K562 (cell line): ENCODE data around the gene MALAT1. TPM values are rescaled to one million over a fixed set of nuclear protein-coding genes. Genes with fewer than 3 reads are reported as not detected.

Source experiments
- BRF1 ChIP-seq: IDR thresholded peaks from 3 replicates; pipeline ENCODE4 v1.6.1; 2011; ENCODE audit warnings: borderline replicate concordance, mild to moderate bottlenecking; ENCODE audit not compliant: insufficient read length; ENCODE audit errors: extremely low read depth
- CBX3 ChIP-seq, 2 experiments: IDR thresholded peaks; 1 replicate in 1 of 2; 2 replicates in 1 of 2; pipeline ENCODE4 v1.6.1; 2012; ENCODE audit warnings: inconsistent platforms in 2 of 2, low read length in 2 of 2, borderline replicate concordance in 1 of 2, control low read depth in 1 of 2
- ELF2 ChIP-seq: fragments of 250-450 bp; sonication (Bioruptor Pico); IDR thresholded peaks from 2 replicates; pipeline ENCODE4 v1.5.0; 2021; ENCODE audit warnings: mild to moderate bottlenecking
- ETV6 ChIP-seq, 3 experiments: fragments of 150-350 bp in 1 of 3; sonication (generic) in 1 of 3; formaldehyde crosslinking in 1 of 3; IDR thresholded peaks; 2 replicates each; pipeline versions ENCODE4 v1.6.1 to v1.8.0; 2014 to 2022; ENCODE audit warnings: borderline replicate concordance in 2 of 3, low read depth in 2 of 3, antibody characterized with exemption in 1 of 3, low read length in 1 of 3, mild to moderate bottlenecking in 1 of 3, missing genetic modification reagents in 1 of 3
- FIP1L1 ChIP-seq: fragments of 200-400 bp; formaldehyde crosslinking; IDR thresholded peaks from 2 replicates; pipeline ENCODE4 v1.6.1; 2018; ENCODE audit warnings: mild to moderate bottlenecking, low read depth, low read length; ENCODE audit not compliant: poor library complexity, severe bottlenecking
- FOXP4 ChIP-seq: sonication (generic); formaldehyde crosslinking; IDR thresholded peaks from 2 replicates; pipeline ENCODE4 v1.8.0; 2022; ENCODE audit warnings: mild to moderate bottlenecking, missing genetic modification reagents, borderline replicate concordance
- HCFC1 ChIP-seq: IDR thresholded peaks from 2 replicates; pipeline ENCODE4 v1.6.1; 2012; ENCODE audit warnings: low read depth, low read length, improper control_type of control experiment
- MAFF ChIP-seq: IDR thresholded peaks from 2 replicates; pipeline ENCODE4 v1.6.1; 2012; ENCODE audit warnings: low read length, improper control_type of control experiment
- MYNN ChIP-seq, 2 experiments: sonication (generic); formaldehyde crosslinking in 1 of 2; IDR thresholded peaks; 2 replicates each; pipeline versions ENCODE4 v1.5.0 to v1.6.1; 2016 to 2020; ENCODE audit warnings: antibody characterized with exemption in 1 of 2, missing genetic modification reagents in 1 of 2
- SRSF3 ChIP-seq: fragments of 200-400 bp; formaldehyde crosslinking; IDR thresholded peaks from 2 replicates; pipeline ENCODE4 v1.6.1; 2016; ENCODE audit warnings: mild to moderate bottlenecking, low read length, moderate library complexity; ENCODE audit not compliant: insufficient read depth
- USF1 ChIP-seq: sonication (generic); formaldehyde crosslinking; IDR thresholded peaks from 2 replicates; pipeline ENCODE4 v1.9.0; 2022; ENCODE audit warnings: mild to moderate bottlenecking, missing genetic modification reagents
- ZFP30 ChIP-seq: fragments of 250-450 bp; sonication (Bioruptor Pico); IDR thresholded peaks from 2 replicates; pipeline ENCODE4 v1.8.0; 2022; ENCODE audit warnings: moderate library complexity, mild to moderate bottlenecking, inconsistent platforms, borderline replicate concordance
- ZNF184 ChIP-seq: sonication (generic); formaldehyde crosslinking; IDR thresholded peaks from 2 replicates; pipeline ENCODE4 v1.5.0; 2020; ENCODE audit warnings: missing genetic modification reagents
- ZNF277 ChIP-seq: fragments of 250-450 bp; sonication (Bioruptor Pico); IDR thresholded peaks from 2 replicates; pipeline ENCODE4 v1.8.0; 2022; ENCODE audit warnings: inconsistent platforms, mild to moderate bottlenecking, moderate library complexity, borderline replicate concordance
- ZNF668 ChIP-seq: fragments of 250-450 bp; sonication (Bioruptor Pico); IDR thresholded peaks from 2 replicates; pipeline ENCODE4 v1.8.0; 2022; ENCODE audit warnings: mild to moderate bottlenecking, inconsistent platforms
- polyA plus RNA-seq, 8 experiments: library from polyadenylated mRNA; depleted of rRNA in 4 of 8; stranded (reverse) in 5 of 8; unstranded in 3 of 8; fragments of >200 nt; fragmentation: Nextera tagmentation in 2 of 8; fragmentation: Illumina TruSeq in 1 of 8; extraction: Ambion mirVana in 2 of 8; extraction: Trizol in 1 of 8; gene quantifications; 2 replicates each; pipeline versions ENCODE4 v1.2.1 to v1.2.3, GENCODE V29; 2011 to 2014; ENCODE audit warnings: inconsistent platforms in 1 of 8, missing spikeins in 1 of 8
- total RNA-seq, 7 experiments: library from RNA; depleted of rRNA in 6 of 7; stranded (reverse); fragments of >200 nt in 6 of 7; fragmentation: Illumina TruSeq in 2 of 7; extraction: Trizol in 2 of 7; gene quantifications; 2 replicates each; pipeline versions ENCODE4 v1.2.1 to v1.2.3, GENCODE V29; 2011 to 2021; ENCODE audit warnings: low replicate concordance in 1 of 7
- TF ChIP-seq, protein P1 (sequence below): fragments of 450-650 bp; IDR thresholded peaks from 2 replicates; pipeline ENCODE4 v1.7.1; 2018; ENCODE audit warnings: mild to moderate bottlenecking, low read depth; ENCODE audit not compliant: partially characterized antibody

MALAT1 gene
- total and polyA plus RNA-seq, 9 of the 15 experiments (the other 6 are each of a cell fraction or from before 2014, with no cell fraction given): 363 to 8,715 (median 2,351) TPM

- TF ChIP-seq, protein P1, sequence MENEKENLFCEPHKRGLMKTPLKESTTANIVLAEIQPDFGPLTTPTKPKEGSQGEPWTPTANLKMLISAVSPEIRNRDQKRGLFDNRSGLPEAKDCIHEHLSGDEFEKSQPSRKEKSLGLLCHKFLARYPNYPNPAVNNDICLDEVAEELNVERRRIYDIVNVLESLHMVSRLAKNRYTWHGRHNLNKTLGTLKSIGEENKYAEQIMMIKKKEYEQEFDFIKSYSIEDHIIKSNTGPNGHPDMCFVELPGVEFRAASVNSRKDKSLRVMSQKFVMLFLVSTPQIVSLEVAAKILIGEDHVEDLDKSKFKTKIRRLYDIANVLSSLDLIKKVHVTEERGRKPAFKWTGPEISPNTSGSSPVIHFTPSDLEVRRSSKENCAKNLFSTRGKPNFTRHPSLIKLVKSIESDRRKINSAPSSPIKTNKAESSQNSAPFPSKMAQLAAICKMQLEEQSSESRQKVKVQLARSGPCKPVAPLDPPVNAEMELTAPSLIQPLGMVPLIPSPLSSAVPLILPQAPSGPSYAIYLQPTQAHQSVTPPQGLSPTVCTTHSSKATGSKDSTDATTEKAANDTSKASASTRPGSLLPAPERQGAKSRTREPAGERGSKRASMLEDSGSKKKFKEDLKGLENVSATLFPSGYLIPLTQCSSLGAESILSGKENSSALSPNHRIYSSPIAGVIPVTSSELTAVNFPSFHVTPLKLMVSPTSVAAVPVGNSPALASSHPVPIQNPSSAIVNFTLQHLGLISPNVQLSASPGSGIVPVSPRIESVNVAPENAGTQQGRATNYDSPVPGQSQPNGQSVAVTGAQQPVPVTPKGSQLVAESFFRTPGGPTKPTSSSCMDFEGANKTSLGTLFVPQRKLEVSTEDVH: peak; percentile 39
- TF ChIP-seq ZNF184 (CRISPR knock-in tag) (no peak), SRSF3 (no peak), ZNF668 (CRISPR knock-in tag) (peak; percentile 33; the same call in 1 of the 2 replicates), MYNN (IDR thresholded peaks at IDR 0.05) (no peak), MYNN (CRISPR knock-in tag; IDR thresholded peaks at IDR 0.05) (no peak), ZFP30 (peak; percentile 86; the same call in 1 of the 2 replicates), FOXP4 (CRISPR knock-in tag) (no peak), USF1 (CRISPR knock-in tag) (no peak), CBX3 (IDR thresholded peaks at IDR 0.05; ENCODE audit: borderline replicate concordance in 1 of 2, low read length in 2 of 2) (no peak), ETV6 (IDR thresholded peaks at IDR 0.05; ENCODE audit: borderline replicate concordance in 1 of 2, low read depth in 2 of 2, low read length in 1 of 2) (no peak), ETV6 (CRISPR knock-in tag; IDR thresholded peaks at IDR 0.05; ENCODE audit: borderline replicate concordance) (no peak), ZNF277 (CRISPR knock-in tag) (no peak), ELF2 (CRISPR knock-in tag) (peak; percentile 62; the same call in 1 of the 2 replicates), FIP1L1 (no peak), HCFC1 (no peak), BRF1 (no peak), MAFF (peak; percentile 44)
These were observed 6.8 kb downstream of the MALAT1 start (continued) for GRCh38 chr11:65505466-65506289.
